GM13976 (cell line): ENCODE measurements around the gene FRMD7.

Source experiments
- DNase-seq: peaks from one replicate; pipeline ENCODE4 v3.0.0; 2012; ENCODE audit warnings: low spot score
- in situ Hi-C: fragments of 300-500 bp; cut with MboI; formaldehyde crosslinking; loops from one replicate; pipeline ENCODE4 v1.12.0; 2022; ENCODE audit warnings: low sequenced_read_pairs, mixed read lengths, inconsistent platforms; ENCODE audit not compliant: unreplicated experiment
- TF ChIP-seq, protein P1 (sequence below): IDR thresholded peaks from 2 replicates; pipeline ENCODE4 v1.5.1; 2012; ENCODE audit warnings: borderline replicate concordance, mild to moderate bottlenecking; ENCODE audit not compliant: insufficient read depth; ENCODE audit errors: extremely low read depth, missing control alignments, control extremely low read depth

The FRMD7 gene

GRCh38 chrX:132085786-132086185, 42.0 kb downstream of the FRMD7 start:
- TF ChIP-seq, protein P1, sequence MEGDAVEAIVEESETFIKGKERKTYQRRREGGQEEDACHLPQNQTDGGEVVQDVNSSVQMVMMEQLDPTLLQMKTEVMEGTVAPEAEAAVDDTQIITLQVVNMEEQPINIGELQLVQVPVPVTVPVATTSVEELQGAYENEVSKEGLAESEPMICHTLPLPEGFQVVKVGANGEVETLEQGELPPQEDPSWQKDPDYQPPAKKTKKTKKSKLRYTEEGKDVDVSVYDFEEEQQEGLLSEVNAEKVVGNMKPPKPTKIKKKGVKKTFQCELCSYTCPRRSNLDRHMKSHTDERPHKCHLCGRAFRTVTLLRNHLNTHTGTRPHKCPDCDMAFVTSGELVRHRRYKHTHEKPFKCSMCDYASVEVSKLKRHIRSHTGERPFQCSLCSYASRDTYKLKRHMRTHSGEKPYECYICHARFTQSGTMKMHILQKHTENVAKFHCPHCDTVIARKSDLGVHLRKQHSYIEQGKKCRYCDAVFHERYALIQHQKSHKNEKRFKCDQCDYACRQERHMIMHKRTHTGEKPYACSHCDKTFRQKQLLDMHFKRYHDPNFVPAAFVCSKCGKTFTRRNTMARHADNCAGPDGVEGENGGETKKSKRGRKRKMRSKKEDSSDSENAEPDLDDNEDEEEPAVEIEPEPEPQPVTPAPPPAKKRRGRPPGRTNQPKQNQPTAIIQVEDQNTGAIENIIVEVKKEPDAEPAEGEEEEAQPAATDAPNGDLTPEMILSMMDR, result no peak
- in situ Hi-C loops, result loop anchor here (25.0 kb wide), 2 partner anchors 223 to 527 kb away; no protein-coding TSS in a partner anchor
- DNase-seq, result no peak

GRCh38 chrX:132077912-132078311, 49.9 kb downstream of the FRMD7 start:
- DNase-seq, result no peak
- TF ChIP-seq, protein P1, result no peak
- in situ Hi-C loops, result loop anchor here (25.0 kb wide), 2 partner anchors 216 to 534 kb away; no protein-coding TSS in a partner anchor

DNA sequence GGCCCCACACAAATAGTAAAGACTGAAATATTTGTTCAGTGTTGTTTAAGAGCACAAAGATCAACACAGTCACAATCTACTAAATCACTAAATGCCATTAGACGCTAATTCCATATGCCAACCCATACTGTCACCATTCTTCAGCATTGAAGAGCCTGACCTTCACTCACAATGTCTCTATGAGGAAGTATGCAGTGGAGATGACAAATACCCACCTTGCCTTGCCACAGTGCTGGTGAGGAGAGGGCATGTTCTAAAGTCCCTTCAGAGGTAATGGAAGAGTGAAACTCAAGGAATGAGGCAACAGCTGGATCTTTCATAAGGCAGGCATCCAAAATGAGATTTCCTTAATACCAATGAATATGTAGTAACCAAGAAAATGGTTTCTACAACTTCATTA, 50.4 kb downstream of the FRMD7 start:
- in situ Hi-C loops, result loop anchor here (25.0 kb wide), 2 partner anchors 215 to 535 kb away; no protein-coding TSS in a partner anchor
- TF ChIP-seq, protein P1, result no peak

DNA sequence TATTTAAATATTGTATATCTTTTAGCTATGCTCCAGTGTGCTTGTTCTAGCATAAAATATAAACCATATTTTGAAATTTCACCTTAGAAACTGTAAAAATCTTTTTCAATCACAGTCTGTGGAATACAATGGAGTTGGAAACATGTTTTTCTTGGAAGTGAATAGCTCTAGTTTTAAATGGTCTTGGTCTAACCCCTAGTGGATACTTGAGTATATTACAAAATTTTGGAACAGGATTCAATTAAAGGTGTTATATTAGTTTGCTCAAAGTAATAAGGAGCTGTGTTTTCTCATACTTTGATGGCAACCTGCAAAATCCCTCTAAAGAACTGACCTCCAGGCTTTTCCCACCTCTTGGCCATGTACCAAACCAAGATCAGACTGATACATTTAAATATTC, 56.6 kb downstream of the FRMD7 start:
- in situ Hi-C loops, result no loop called here
- DNase-seq, result no peak
- TF ChIP-seq, protein P1, result no peak

More for the DNA sequence above, 50.4 kb downstream of the FRMD7 start:
- no peak for DNase-seq

DNA sequence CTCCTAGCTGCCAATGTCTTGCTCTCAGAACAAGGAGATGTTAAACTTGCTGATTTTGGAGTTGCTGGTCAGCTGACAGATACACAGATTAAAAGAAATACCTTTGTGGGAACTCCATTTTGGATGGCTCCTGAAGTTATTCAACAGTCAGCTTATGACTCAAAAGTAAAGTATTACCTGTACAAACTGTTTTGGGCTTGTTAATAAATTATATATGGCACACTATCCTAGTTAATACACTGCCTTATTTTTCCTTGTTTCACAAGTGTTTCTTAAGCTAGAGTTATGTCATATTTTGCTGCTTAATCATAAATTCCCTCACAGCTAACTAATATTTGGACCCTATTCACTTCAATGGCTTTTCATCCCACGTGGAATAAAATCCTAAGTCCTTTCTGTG, 59.4 kb downstream of the FRMD7 start:
- in situ Hi-C loops, result no loop called here
- DNase-seq, result no peak
- TF ChIP-seq, protein P1, result no peak

GRCh38 chrX:132063862-132064261, 64.0 kb downstream of the FRMD7 start:
- in situ Hi-C loops, result no loop called here
- TF ChIP-seq, protein P1, result no peak
- DNase-seq, result no peak
